NCI-H226 (cell line): ENCODE measurements around the gene TJAP1.
"Not testable (repeated sequence)": the region's sequence is repeated elsewhere in the genome, so short reads cannot be mapped to it uniquely, and the experiment has no call there.

Experiments used
- DNase-seq: peaks from one replicate; pipeline ENCODE4 v3.0.0-alpha.2; 2015

Gene TJAP1

DNA sequence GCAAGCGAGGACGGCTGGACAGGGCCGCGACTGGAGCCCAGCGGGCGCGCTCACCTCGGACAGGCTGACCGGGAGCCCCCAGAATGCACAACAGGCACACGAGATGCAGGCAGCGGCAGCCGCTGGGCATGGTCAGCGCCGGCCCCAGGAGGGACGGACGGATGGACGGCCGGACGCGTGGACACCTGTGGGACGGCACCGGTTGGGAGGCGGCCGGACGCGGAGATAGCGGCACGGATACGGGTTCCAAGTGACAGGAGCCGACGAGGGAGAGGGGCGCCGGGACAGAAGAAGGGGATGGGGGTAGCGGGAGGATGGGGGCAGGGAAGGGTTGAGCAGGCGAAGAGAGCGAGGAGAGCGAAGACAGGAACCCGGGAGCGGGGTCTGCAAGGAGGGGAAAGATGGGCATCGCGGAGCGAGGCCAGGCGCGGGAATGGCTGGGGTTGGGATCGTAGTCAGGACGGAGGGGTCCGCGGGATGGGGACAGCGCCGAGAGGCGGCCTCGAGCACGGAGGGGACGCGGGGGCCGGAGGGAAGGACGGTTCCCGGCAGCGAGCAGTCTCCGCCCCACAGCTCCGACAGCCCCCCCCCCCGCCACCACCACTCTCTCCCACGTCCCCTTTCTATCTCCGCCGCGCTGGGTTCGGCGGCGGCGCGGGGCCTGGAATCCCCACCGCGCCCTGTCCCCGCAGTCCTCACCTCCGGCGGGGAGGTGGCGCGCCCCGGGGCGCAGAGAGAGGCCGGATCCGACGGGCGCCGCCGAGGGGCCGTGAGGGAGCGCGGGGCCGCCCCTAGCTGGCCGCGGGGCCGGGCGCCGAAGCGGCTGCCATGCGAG, 22.5 kb upstream of the TJAP1 start:
- DNase-seq, result peak; percentile 88

DNA sequence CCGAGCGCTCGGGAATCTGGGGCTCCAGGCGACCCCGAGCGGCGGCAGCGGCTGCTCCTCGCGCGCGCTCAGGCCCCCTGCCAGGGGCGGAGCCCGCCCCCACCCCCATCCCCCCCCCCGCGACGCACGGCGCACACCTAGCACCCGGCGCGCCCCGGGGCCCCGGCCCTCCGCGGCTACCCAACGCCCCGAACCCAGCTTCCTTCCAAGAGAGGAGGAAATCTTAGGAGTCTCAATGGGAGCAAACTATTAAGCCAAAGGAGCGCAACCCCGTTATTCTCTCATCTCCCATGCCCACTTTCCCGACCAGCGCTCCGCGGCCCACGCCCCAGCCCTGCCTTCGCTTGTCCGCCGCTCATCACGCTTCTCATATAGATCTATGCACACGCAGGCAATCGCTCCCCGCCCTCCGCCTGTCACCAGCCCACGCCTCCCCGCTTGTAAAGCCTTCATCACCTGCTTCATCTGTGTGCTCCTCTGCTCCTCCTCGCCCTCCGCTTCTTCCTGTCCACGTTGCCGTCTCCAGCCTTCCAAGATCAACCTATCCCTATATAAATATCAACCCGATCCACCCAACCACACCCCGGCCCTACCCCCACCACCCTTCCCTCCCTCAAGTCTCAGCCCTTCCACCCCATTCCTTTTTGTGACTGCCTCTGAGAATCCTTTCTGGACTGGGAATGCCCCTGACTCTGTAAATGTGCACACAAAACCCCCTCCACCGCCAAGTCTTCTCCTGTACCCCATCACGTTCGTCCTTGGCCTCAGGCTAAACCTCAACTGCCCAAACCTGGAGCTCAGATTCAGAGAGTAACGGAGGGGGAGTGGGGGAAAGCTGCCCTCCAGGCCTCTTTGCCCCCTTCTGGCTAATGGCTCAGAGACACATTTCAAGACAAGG, 21.6 kb upstream of the TJAP1 start, which contains the start of gene DLK2:
Gene DLK2 (minus strand): TSS at position 18 of the 898 bp plus-strand sequence. CDS start 723 bp downstream, outside the sequence.
- peak; percentile 29 for DNase-seq

- DNase-seq, result no peak
These were observed 19.7 kb upstream of the TJAP1 start for GRCh38 chr6:43457643-43458042.

- not testable (repeated sequence) for DNase-seq
These were observed 19.2 kb upstream of the TJAP1 start for GRCh38 chr6:43458154-43458553.

- no peak for DNase-seq
These were observed 17.8 kb upstream of the TJAP1 start for GRCh38 chr6:43459535-43459934.

- no peak for DNase-seq
These were observed 17.3 kb upstream of the TJAP1 start for GRCh38 chr6:43460032-43460431.

- no peak for DNase-seq
These were observed 15.4 kb upstream of the TJAP1 start for GRCh38 chr6:43461936-43462335.

GRCh38 chr6:43464337-43464736, 13.0 kb upstream of the TJAP1 start:
- no peak for DNase-seq

GRCh38 chr6:43465948-43466347, 11.4 kb upstream of the TJAP1 start:
- DNase-seq, result no peak

DNA sequence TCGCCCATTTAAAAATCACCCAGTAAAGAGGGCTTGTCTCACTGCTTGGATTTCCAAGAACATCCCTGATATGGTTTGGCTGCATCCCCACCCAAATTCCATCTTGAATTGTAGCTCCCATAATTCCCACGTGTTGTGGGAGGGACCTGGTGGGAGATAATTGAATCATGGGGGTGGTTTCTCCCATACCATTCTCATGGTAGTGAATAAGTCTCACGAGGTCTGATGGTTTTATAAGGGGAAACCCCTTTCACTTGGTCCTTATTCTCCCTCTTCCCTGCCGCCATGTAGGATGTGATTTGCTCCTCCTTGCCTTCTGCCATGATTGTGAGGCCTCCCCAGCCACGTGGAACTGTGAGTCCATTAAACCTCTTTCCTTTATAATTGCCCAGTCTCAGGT, 10.1 kb upstream of the TJAP1 start:
- not testable (repeated sequence) for DNase-seq

DNA sequence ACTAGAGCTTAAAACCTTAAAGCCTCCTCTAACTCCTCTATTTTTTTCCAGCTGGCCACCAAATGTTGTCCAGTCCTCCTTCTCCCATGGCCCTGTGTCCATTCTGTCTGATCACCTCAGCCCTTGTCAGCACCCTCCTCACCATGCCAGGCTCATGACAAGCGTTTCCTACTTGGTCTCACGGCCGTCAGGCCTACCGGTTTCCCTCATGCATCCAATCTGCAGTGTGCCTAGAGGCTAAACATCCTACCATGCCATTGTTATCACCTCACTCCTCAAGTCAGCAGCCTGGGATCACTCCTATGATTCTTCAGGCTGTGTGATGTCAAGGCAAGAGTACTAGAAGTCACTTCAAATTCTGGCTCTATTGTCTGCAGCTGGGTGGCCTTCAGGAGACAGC, 9.6 kb upstream of the TJAP1 start:
- DNase-seq, result no peak

- DNase-seq, result no peak
These were observed 9.1 kb upstream of the TJAP1 start for GRCh38 chr6:43468240-43468639.

GRCh38 chr6:43468748-43469681, 8.4 kb upstream of the TJAP1 start:
- no peak for DNase-seq

DNA sequence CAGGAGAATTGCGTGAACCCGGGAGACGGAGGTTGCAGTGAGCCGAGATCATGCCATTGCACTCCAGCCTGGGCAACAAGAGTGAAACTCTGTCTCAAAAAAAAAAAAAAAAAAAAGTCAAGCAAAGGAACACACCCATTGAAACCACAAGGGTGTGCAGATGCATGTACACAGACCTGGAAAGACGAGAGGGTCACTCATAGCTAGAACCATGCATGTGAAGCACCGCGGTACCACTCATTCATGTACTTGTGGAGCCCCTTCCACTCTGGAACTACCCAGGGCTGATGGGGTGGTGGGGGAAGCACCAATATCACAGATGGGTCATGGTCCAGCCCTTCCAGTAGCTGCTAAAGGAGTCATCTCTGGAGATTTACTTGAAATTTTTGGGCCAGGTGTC, 7.4 kb upstream of the TJAP1 start:
- DNase-seq, result no peak

GRCh38 chr6:43471399-43471798, 6.0 kb upstream of the TJAP1 start:
- no peak for DNase-seq

DNA sequence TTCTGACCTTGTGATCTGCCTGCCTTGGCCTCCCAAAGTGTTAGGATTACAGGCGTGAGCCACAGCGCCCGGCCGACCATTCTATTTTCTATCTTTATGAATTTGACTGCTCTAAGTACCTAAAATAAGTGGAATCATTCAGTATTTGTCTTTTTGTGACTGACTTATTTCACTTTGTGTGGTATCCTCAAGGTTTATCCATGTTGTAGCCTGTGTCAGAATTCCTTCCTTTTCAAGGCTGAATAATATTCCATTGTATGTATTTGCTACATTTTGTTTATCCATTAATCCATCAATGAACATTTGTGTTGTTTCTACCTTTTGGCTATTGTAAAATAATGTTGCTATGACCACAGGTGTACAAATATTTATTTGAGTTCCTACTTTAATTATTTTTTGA, 4.9 kb upstream of the TJAP1 start:
- DNase-seq, result no peak

DNA sequence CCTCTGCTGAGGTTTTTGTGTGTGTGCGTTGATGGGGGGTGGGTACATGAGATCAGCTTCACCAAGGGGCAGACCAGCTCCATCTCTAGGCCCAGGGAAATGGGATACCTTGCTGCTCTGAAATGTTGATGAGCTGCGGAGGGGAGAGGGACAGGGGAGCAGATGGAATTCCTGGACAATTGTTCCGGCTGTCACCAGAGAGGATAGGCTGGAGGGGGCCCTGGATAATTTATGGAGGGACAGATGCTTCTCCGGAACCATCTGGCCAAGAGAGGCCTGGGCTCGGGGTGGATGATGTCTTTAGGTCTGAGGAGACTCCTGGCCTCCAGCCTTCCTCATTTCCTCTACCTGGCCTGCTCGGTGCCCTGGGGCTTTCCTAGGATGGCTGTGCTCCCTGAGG, 1.9 kb upstream of the TJAP1 start:
- no peak for DNase-seq

- no peak for DNase-seq
These were observed 624 bp upstream of the TJAP1 start for GRCh38 chr6:43476746-43477145.

- DNase-seq, result no peak
These were observed 620 bp downstream of the TJAP1 start for GRCh38 chr6:43478008-43478372.

GRCh38 chr6:43481075-43481474, 3.7 kb downstream of the TJAP1 start:
- DNase-seq, result peak; percentile 30

DNA sequence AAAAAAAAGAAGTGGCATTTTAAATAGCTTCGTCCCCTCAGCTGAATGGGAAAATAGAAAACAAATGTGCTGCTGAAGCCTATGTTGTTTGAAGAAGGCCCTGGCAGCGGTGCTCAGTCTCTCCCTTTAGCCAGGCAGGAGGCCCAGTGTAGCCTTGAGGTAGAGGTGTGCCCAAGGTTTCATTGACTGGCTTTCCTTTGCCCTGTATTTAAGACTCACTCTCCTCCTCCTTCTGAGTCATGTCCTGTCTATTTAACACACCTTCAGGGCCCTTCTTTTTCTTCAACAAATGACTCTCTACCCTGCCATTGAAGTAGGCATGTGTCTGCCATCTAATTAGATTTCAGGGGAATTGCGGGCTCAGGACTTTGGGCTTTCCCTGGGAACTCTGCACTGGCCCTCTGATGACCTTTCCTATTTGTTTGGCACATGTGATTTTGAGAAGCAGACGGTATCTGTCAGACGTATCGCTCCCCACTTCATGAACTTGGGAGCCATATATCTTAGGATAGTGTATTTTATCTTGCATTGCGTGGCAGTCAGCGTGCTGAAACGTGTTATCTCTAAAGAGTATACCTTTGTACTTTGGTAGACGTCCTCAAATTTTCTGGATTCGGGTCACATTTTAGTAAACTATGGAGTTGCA, 4.3 kb downstream of the TJAP1 start:
- peak; percentile 48 for DNase-seq

DNA sequence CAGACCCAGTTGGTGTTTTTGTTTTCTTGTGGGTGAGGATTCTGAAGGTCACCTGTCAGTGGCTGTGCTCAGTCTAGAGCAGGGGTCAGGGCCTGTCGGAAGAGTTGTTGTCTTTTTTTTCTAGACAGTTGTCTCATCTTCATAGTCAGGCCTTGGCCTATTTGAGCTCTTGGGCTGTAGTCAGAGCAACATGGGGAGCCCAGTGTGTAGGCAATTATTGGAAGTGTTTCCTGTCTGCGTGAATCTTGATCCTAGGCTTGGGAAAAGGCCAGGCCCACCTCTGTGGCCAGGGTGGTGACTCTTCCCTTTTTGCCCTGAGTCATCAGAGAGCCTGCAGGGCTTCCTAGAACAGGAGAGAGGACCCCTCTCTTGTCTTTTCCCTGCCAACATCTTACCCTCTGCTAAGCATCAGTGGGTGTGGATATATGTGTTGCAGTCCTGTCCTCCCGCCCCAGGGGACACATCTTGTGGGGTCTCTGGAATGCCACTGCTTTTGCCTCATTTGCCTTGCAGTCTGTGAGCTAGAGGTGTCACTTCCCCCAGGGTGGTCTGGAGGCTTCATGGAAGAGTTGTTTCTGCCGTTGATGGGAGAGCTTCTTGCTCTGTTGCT, 11.4 kb downstream of the TJAP1 start:
- DNase-seq, result no peak
